AG09319 (cell line): ENCODE results near the gene WASL.
A peak's percentile ranks its signal among the peaks of the same experiment; 100 is the strongest.
"Not testable (repeated sequence)": the region's sequence is repeated elsewhere in the genome, so short reads cannot be mapped to it uniquely, and the experiment has no call there.

Source experiments
- DNase-seq: peaks from one replicate; pipeline ENCODE4 v3.0.0-alpha.2; 2010; ENCODE audit warnings: low read depth; ENCODE audit errors: extremely low read depth
- TF ChIP-seq, protein P1 (sequence below): IDR thresholded peaks from 2 replicates; pipeline ENCODE4 v1.5.1; 2011; ENCODE audit warnings: low read depth, mild to moderate bottlenecking, inconsistent platforms, low read length, moderate library complexity

The WASL gene

DNA sequence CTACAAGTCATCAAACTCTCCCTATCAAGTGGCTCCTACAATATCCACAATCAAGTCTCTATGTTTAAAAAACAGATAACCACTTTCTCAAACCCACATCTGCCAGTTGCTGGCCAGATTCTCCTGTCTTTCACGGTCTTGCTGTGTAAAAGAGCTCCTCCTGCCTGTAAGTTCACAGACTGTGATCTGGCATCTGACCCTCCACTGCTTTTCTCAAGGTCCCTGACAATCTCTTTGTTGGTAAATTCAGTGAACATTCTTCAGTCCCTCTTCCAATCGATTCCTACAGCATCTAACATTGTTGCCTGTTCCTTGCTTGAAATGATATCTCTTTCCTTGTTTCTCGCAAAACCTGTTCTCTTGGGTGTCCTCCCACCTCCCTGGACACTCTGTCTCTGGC is 111.6 kb downstream of the WASL start:
- TF ChIP-seq, protein P1, sequence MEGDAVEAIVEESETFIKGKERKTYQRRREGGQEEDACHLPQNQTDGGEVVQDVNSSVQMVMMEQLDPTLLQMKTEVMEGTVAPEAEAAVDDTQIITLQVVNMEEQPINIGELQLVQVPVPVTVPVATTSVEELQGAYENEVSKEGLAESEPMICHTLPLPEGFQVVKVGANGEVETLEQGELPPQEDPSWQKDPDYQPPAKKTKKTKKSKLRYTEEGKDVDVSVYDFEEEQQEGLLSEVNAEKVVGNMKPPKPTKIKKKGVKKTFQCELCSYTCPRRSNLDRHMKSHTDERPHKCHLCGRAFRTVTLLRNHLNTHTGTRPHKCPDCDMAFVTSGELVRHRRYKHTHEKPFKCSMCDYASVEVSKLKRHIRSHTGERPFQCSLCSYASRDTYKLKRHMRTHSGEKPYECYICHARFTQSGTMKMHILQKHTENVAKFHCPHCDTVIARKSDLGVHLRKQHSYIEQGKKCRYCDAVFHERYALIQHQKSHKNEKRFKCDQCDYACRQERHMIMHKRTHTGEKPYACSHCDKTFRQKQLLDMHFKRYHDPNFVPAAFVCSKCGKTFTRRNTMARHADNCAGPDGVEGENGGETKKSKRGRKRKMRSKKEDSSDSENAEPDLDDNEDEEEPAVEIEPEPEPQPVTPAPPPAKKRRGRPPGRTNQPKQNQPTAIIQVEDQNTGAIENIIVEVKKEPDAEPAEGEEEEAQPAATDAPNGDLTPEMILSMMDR: no peak; the same call in 1 of the 2 replicates
- no peak for DNase-seq

DNA sequence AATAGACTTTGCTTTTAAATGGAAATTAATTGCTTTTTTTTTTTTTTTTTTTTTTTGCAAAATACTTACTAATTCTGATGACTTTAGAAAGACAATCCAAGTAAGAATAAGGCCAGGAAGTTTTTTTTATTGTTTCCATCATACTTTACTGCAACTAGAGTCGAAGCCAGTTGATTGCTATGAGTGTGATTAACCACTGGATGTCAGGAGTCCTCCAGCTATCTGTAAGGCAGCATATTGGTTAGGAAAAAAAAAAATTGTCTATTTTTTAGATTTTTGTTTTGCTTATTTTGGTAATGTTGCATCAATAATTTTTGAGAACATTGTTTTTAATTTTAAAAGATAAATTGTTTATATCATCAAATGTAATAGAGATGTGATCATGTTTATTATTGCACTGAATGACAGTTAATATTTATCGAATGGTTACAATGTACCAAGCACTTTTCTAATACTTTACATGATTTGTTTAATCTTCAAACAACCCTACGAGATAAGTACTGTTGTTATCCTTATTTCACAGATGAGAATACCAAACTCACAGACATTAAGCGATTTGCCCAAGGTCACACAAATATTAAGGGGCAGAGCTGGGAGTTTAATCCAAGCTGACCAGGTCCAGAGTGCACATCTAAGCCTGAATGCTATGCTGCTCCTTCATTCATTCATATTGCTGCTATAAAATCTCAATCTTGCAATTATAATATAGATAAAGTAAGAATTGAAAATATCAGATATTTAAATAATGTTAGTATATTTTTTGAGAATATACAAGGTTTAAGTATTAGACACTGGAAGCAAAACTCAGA is 113.0 kb downstream of the WASL start:
- TF ChIP-seq, protein P1: peak; percentile 62
- DNase-seq: no peak

DNA sequence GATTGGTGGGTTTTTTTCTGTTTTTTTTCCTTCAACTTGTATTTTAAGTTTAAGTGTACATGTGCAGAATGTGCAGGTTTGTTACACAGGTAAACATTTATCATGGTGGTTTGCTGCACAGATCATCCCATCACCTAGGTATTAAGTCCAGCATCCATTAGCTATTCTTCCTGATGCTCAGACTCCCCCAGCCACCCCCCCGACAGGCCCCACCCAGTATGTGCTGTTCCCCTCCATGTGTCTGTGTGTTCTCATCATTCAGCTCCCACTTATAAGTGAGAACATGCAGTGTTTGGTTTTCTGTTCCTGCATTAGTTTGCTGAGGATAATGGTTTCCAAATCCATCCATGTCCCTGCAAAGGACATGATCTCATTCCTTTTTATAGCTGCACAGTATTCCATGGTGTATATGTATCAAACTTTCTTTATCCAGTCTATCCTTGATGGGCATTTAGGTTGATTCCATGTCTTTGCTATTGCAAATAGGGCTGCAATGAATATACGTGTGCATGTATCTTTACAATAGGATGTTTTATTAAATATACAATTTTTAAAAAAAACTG is 114.7 kb downstream of the WASL start:
- DNase-seq: not testable (repeated sequence)

DNA sequence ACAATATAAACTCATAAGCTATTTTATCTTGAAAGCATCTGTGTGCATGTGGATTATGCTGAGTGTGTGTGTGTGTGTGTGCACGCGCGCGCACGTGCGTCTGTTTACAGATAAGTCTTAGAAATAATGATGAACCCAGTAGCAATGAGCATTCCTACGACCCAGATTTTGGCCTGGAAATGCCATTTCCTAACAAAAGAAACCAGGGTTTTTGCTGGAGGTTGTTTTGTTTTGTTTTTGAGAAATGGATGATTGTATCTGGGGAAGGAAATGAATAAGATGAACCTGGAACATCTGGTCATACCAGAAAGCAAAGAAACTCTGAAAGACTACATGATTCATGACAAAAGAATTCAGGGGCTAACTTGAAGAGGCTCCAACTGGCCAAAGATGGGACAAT is 115.2 kb downstream of the WASL start:
- TF ChIP-seq, protein P1: no peak

DNA sequence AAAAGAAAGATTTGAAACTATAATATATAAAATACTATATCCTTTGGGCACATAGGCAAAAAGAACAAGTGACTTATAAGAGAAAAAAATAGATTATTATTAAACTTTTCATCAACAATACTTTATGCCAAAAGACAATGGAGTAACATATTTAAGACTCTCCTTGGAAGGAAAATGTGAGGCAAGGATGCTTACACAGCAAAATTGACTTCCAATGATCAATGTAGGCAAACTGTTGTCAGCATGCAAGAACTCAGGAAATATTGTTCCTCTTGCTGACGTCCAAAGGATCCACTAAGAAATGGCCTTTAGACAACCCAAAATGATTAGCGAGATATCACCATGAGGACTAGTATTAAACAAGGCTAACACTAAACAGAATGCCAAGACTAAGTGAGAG is 116.0 kb downstream of the WASL start:
- no peak for DNase-seq
- TF ChIP-seq, protein P1: no peak

More for the DNA sequence above, 115.2 kb downstream of the WASL start:
- peak; percentile 15 for DNase-seq
